HuH-7.5 (cell line): Measurements from ENCODE around the gene LCLAT1.

Source experiments
- DNase-seq: peaks from one replicate; pipeline ENCODE4 v3.0.0; 2011; ENCODE audit warnings: low spot score

Gene LCLAT1

DNA sequence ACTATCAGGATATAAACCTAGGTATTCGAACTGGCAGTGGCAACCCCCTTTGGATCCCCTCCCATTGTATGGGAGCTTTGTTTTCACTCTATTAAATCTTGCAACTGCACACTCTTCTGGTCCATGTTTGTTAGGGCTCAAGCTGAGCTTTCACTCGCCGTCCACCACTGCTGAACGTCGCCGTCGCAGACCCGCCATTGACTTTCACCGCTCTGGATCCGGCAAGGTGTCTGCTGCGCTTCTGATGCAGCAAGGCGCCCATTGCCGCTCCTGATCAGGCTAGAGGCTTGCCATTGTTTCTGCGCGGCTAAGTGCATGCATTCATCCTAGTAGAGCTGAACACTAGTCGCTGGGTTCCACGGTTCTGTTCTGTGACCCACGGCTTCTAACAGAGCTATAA lies 69.1 kb downstream of the LCLAT1 start:
- DNase-seq = no peak

DNA sequence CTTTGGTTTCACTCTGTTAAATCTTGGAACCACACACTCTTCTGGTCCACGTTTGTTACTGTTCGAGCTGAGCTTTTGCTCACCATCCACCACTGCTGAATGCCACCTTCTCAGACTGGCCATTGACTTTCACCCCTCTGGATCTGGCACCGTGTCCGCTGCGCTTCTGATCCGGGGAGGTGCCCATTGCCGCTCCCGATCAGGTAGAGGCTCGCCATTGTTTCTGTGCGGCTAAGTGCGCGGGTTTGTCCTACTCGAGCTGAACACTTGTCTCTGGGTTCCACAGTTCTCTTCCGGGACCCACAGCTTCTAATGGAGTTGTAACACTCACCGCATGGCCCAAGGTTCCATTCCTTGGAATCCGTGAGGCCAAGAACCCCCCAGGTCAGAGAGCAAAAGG lies 72.8 kb downstream of the LCLAT1 start:
- DNase-seq = no peak

DNA sequence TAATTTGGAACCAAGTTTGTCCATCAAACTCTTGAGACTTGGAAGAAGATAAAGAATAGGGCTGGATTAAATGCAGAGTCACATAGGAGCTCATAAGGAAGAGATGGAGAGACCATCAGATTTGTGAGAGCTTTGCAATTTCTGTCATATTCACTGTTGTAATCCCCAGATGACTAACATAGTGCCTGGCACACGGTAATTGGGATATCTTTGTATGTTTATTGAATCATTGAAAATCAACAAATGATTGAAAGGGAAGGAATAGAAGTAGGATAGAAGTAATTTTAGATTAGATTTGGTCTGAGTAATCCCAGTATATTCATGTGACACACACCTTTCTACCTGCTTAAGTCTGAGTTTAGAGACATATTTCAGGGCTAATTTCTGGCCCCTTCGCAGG lies 75.4 kb downstream of the LCLAT1 start:
- DNase-seq = no peak

DNA sequence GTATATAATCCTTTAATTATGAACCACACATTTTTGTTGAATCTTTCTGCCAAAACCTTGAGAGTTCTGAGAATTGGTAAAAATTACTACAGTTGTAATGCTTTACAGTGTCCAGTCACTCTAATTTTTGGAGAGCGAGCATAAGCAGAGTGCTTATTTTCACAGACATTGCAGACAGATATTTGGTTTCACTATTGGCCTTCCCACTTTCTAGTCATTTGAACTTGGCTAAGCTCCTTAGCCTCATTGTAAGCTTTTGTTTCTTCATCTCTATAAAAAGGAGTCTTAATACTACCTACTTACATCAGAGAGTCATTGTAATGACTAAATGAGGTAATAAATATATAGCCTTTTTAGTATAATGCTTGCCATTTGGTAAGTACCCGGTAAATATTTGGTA lies 80.4 kb downstream of the LCLAT1 start:
- no peak for DNase-seq

DNA sequence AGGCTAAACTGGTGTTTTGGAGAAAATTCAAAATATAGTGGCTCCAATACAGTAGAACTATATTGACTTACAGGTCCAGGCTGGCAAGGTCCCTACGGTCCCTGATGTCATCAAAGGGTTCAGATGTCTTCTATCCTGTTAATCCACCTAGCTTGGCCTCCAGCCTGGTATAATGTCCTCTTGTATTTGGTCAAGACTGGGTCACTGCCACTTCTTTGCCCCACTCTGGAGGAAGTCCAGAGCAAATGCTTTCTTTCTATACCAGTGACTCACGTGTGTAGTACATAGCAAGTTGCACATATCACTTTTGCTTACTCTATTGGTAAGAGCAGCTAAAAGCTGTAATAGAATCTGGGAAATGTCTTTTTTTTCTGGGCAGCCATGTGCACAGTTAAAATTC lies 80.8 kb downstream of the LCLAT1 start:
- no peak for DNase-seq

DNA sequence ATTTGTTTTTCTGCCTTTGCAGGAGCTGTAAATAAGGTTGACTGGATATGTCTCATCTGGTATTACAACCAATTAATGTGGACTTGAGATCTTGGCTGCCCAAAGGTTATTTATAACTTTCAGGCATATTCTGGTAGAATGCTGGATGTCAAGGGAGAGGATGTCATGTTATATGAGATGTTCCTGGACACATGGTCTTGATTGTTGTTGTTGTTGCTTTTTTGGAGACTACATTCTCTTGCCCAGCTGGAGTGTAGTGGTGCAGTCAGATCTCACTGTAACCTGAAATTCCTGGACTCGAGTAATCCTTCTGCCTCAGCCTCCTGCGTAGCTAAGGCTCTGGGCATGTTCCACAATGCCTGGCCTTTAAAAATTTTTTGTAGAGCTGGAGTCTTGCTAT lies 83.3 kb downstream of the LCLAT1 start:
- DNase-seq = no peak

DNA sequence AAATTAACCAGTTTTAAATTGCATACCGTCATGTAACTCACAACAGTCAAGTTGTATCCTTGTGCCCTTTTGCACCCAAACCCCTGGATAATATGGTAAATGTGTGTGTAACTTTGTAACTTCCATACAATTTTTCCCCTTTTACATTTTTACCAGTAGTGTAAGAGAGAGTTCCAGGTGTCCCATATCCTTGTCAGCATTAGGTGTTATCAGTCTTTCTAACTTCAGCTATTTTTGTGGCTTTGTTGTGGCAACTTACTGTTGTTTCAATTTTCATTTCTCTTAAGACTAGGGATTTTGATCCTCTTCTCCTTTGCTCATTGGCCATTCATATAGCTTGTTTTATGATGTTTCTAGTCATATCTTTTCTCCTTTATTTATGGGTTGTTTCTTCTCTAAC lies 94.6 kb downstream of the LCLAT1 start:
- no peak for DNase-seq

DNA sequence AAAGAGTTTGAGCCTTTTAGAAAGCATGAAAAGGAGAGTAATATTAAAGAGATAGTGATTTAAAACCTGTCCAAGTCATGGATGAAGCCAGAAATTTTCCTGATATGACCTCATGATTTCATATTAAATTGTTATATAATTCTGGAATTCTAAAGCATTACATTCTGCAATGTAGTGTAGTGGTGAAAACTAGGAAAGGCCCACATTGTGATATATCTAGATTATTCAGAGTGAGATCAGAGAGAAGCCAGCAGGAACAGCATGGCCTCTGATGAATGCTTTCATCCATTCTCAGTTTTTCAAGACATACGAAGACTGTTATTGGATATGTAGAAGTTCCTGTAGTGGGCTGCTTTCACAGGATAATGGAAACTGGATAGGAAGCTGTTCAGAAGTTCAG lies 98.8 kb downstream of the LCLAT1 start:
- DNase-seq = no peak

DNA sequence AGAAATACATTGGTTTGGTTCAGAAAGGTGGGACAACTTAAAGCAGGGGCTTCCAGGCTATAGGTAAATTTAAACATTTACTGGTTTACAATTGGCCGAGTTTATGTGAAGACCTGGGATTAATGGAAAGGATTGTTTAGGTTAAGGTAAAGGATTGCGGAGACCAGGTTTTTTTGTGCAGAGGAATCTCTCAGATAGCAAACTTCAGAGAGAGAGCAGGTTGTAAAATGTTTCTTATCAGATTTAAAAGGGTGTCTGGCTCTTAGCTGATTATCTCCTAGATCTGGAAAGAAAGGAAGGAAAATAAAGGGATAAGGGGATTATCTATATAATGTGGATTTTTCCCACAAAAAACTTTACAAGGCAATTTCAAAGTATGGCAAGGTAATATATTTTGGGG lies 101.3 kb downstream of the LCLAT1 start:
- DNase-seq = no peak

DNA sequence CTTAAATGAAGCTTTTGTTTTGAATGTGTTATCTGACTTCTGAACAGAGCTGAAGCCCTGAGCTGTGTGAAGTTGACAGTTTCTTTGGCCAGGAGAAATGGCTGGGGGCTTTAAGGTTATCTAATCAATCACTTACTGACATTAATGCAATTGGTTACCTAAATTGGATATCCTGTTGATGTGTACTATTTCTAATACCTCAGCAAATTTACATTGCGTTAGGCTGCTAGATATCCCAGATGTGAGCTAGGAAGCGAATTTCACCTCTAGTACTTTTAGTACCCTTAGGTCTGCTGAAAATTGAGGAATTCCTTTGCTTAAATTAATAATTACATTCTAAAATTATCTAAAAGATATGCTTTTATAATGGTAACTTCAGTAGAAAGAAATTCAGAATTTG lies 102.0 kb downstream of the LCLAT1 start:
- no peak for DNase-seq

DNA sequence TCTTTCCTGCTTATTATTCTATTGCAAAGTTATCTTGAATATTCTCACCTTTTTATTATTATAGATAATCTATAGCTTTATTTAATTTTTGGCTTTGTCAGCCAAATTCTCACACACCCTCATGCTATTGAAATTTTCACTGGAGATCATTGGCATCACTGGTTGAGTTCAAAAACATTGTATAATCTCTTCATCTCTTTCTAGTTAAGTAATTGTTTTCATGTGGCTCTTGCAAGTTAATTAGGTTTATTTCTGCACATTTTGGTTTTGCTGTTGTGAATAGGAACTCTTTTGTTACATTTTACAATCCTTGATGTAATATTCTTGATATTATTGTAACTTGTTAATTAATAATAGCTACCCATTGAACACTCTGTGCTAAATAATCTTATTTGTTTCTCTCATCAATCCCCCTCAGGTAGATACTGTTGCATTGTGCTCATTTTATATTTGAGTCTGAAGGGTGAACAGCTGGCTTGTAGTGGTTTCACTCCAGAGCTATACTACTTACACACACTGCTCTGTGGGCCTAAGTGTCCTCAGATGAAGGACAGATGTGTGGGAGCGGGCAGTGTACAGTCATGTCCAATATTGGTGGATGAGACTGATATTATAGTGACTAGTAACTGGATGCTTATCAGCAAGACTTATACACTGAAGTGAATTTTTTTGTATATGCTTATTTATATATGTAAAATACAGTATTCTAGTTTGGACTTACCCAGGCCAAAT lies 112.7 kb downstream of the LCLAT1 start:
- no peak for DNase-seq

DNA sequence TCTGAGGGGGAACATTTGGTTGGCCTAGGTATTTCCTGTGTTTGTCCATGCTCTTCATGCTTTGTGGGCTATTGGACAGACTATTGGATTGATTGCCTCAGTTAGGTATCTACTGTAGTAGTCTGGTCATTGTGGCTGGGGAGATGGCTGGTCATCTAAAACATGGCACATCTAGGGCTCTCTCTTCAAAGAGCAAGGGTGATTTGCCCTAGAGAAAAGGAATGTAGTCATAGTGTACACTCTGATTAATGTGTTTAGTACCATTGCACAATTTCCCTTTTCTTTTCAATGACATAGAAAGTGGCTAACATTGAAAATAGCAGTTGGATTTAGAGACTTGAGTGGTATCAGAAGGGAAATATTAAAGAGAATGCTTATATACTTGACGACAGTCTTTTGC lies 114.3 kb downstream of the LCLAT1 start:
- no peak for DNase-seq

DNA sequence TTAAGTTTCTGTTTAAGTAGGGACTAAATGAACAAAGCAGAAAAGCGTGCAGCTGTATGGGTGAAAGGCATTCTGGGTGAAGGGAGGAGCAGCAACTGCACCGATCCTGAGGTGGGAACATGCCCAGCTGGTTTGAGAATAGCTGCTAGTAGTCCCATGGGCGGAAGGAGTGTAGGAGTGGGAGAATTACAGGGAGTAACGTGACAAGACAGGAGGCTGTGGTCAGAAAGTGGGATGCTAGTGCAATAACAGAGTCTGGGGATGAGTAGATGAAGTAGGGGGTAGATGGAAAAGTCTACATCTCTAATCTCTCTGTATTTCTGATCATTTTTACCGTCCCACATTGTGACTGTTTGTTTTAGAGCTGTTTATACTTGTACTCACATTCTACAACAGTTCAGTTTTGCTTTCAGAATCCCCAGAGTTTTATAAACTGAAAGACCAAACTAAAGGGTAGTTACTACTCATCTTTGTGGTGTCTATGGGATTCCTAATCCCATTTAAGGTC lies 118.9 kb downstream of the LCLAT1 start:
- DNase-seq = no peak

DNA sequence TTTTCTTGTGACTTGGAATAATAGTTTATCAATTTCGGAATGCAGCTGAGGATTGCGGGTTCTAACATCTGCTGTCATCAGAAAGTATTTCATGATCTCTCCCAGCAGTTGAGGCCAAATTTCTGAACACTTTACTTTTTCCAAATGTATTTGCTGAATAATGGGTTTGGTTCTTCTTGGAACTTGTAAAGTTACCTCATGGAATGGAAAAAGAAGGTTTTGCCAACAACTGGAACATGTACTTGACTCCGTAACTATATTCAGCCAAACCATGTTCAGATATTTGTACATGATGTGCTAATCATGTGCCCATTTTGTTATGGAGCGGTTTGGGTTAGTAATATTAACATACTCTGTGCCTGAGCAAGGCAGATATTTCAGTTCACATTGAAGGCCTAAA lies 119.6 kb downstream of the LCLAT1 start:
- no peak for DNase-seq

DNA sequence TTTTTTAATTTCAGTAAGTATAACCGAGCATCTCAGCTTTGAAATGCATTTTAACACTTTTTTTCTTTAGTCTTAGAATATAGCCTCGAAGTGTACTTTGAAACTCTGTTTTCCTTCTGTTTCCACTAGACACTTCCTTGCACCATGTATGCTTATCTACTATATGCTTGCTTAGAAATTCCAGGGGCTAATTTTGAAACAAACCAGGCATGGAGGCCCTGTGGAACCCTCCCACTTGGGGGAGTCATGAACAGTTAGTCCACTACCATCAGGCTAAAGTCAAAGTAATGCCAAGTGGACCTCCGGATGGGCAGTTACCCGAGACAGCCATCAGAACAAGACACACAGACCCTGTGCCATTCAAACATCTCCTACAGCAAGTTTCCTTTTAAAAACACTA lies 120.3 kb downstream of the LCLAT1 start:
- DNase-seq = no peak

DNA sequence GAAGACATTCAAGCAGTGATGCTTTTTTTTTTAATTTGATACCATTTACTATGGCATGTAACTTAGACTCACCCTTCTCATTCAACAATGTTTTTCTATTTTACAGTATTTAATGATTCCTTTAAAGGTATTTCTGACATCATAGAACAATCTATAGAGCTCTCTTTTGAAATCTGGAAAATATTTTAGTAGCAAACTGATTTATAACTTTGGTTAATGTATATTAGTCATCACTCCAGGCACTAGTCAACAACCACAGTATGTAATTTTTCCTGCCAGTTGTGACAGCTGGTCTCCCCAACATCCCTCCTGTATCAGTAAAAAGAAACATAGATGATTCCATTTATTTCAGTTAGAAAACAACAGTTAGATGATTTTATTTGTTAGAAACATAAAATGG lies 122.9 kb downstream of the LCLAT1 start:
- no peak for DNase-seq

DNA sequence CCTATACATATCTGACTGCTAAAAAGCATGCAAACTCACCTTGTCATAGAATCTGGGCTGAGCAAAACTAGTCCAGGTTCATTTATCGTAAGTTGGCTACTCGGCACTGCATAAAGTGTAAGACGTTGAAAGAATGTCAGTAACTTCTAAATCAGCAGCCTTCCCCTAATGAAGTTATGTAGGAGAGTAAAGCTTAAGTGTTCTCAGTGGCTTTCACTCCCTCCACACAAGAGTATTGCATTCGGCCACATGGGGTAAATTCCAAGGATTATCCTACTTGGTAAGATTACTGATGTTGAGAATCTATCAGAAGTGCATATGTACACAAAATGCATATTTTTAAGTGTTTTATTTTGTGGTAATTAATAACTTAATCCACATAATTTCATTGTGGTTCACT lies 130.1 kb downstream of the LCLAT1 start:
- no peak for DNase-seq

DNA sequence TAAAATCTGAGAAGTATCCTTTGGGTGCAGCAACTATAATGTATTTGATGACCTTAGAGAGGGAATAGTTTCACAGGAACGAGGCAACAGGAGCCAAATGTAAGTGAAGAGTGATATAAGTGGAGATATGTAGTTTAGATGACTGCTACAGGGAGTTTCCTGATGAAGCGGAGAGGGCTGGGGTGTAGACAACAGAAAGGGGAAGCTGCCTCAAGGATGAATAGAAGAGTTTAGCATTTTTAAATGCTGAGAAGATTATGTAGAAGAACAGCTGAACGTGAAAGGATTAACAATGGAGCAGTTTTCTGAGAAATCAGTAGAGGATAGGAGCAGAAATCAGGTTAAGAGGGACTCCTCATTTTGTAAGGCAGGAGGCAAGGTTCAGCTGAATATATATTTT lies 133.3 kb downstream of the LCLAT1 start:
- no peak for DNase-seq

DNA sequence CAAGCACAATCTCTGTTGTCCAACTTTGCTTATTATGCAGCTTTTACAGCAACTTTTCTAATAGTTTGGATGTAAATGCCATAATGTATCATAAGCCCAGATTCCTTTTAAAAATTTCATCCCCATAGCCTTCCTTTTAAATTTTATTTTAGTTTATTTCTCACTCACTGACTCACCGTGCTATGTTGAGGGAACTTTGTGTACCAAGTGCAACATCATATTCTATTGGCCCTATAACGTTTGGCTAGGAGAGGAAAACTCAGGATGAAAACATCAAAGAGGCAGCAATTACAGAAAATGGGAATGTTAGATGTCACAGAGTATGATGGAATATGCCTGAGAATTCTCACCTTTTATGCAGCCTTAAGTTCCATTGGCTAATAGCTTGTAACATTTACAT lies 135.5 kb downstream of the LCLAT1 start:
- no peak for DNase-seq

DNA sequence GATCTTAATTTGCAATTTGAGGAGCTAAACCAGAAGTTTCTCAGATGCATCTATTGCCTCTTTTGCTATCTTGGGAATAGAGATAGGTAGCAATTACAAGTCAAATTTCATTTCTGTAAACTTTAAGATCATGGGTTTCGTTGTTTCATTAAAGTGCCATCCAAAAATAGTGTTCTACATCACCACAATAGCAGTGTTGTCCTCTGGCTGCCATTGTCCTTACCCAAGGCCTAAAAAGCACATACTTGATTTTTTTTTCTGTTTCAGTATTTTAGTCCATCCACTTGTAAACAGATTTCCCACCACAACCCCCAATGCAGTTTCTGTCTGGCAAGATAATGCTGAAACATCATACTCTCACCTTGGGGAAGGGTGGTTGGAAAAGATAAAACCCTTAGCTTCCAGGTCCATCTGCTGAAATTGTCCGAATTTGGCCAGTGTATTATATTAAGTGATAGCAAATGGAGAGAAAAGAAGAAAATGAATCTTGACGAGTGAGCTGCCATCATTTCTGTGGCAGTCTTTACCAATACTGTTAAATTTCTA lies 136.2 kb downstream of the LCLAT1 start:
- DNase-seq = no peak

DNA sequence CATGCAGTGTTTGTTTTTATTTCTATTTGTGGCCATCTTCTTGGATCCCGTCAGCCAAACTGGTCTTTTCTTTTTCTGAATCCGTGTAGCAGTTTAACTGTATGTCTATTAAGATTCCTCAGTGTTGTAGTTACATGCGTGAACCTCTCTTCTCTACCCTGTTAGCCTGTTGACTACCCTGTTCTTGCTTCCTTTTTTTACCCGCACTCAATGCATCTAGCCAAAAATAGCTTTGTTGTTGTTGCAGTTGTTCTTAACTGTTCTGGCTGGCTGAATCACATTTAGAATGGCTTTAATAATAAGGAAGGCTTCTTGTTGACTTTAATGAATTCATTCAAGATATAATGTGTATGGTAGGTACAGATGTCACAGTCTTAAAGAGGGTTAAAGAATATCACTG lies 137.1 kb downstream of the LCLAT1 start:
- no peak for DNase-seq

DNA sequence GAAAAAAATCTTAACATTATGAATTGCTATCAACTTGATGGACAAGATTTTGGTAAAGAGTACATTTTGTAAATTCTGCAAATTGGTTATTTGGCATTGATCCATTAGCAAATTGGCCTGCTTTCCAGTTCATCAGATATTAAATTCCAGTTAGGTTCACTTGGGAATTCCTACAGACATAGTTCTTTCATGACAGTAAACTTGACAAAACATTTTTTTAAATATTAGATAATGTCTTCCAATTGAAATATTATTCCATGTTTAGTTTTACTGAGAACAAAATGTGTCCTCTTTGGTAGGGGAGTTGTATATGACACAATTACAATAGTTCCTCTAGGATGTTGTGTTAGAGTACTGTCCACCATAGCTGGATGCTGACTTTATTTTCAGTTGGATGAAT lies 141.9 kb downstream of the LCLAT1 start:
- no peak for DNase-seq

DNA sequence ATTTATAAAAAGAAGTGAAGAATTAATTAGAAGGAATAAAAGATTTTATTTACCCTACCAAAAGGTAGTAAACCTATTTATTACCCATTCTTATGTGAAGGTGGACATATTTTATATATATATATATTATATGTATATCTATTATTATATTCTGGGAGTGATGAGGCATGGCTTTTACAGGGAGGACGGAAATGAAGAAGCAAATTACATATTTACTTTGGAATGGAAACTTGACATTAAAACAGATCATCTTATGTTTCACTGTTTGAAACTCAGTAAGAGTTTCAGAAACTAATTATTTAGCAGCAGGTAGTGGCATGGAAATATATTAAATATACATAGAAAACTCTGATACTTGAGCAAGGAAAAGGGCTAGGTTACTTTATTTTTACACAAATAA lies 143.4 kb downstream of the LCLAT1 start:
- no peak for DNase-seq

DNA sequence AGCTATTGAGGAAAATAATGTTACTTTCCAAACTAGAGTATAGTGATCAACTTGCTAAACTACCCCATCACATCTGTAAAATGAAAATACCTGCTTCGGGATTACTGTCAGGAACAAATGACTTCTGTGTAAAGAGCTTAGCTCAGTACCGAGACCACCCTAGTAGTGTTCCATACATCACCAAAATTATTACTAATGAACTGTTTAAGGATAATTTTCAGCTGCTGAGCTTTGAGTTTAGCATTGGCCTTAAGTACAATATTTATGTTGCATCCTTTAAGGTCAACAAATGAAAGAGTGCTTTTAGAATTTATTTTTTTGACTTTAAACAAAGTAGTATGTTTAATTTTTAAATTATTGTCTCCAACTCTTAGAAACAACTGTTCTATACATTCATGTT lies 144.1 kb downstream of the LCLAT1 start:
- no peak for DNase-seq
